A673 (cell line): ENCODE measurements around the gene CTRL. TPM values are rescaled to one million over a fixed set of nuclear protein-coding genes. Genes with fewer than 3 reads are reported as not detected.

Experiments used
- BruUV-seq: library from RNA; stranded (reverse); fragments of 400-500 nt; replicated peaks from 2 replicates; lab custom pipeline; 2021; lab: Mats Ljungman, UMichigan
- CTCF ChIA-PET: fragments of 300-600 bp; sonication (Branson Sonifier 250); formaldehyde crosslinking; loops from one replicate; lab custom pipeline; 2022; ENCODE audit warnings: antibody characterized with exemption; lab: Charles Lee
- POLR2A ChIA-PET: fragments of 300-600 bp; sonication (Branson Sonifier 250); formaldehyde crosslinking; loops from one replicate; lab custom pipeline; 2022; ENCODE audit warnings: antibody characterized with exemption; ENCODE audit not compliant: low non-redundant PET; lab: Charles Lee
- DNase-seq: peaks from one replicate; pipeline ENCODE4 v3.0.0-alpha.2; 2015; ENCODE audit warnings: low spot score
- H3K27ac ChIP-seq: fragments of 200-600 bp; sonication (generic); 2 replicates; pipeline ENCODE4 v1.5.1; 2016; ENCODE audit warnings: mixed run types, low read depth, mild to moderate bottlenecking, mixed read lengths, antibody characterized with exemption, low read length; ENCODE audit not compliant: poor library complexity, severe bottlenecking
- H3K27me3 ChIP-seq: fragments of 200-600 bp; sonication (generic); replicated peaks from 2 replicates; pipeline ENCODE4 v1.6.1; 2017; ENCODE audit warnings: mixed run types, low read depth, mild to moderate bottlenecking, mixed read lengths, antibody characterized with exemption, low read length; ENCODE audit not compliant: insufficient read depth, poor library complexity
- H3K36me3 ChIP-seq: fragments of 200-600 bp; sonication (generic); 2 replicates; pipeline ENCODE4 v1.6.1; 2016; ENCODE audit warnings: mixed run types, mild to moderate bottlenecking, mixed read lengths, antibody characterized with exemption, low read length; ENCODE audit not compliant: insufficient read depth, poor library complexity, severe bottlenecking
- H3K4me1 ChIP-seq: fragments of 200-600 bp; sonication (generic); 2 replicates; pipeline ENCODE4 v1.6.1; 2017; ENCODE audit warnings: mixed run types, mild to moderate bottlenecking, mixed read lengths, antibody characterized with exemption, low read length; ENCODE audit not compliant: insufficient read depth, poor library complexity, severe bottlenecking
- H3K4me3 ChIP-seq: fragments of 200-600 bp; sonication (generic); 2 replicates; pipeline ENCODE4 v1.5.1; 2016; ENCODE audit warnings: low read depth, mixed run types, mild to moderate bottlenecking, mixed read lengths, low read length; ENCODE audit not compliant: poor library complexity, severe bottlenecking
- H3K9me3 ChIP-seq: fragments of 200-600 bp; sonication (generic); 2 replicates; pipeline ENCODE4 v1.6.1; 2016; ENCODE audit warnings: mixed run types, low read depth, mild to moderate bottlenecking, mixed read lengths, antibody characterized with exemption, low read length; ENCODE audit not compliant: poor library complexity, severe bottlenecking
- CTCF ChIP-seq: fragments of 300-800, 200-600 bp; sonication (generic); conservative IDR thresholded peaks from 2 replicates; pipeline ENCODE4 v1.5.1; 2017; ENCODE audit warnings: low read depth, mild to moderate bottlenecking, antibody characterized with exemption, low read length, moderate library complexity, mixed read lengths
- EZH2 ChIP-seq: fragments of 200-600 bp; sonication (generic); IDR thresholded peaks from 2 replicates; pipeline ENCODE4 v1.6.1; 2017; ENCODE audit warnings: borderline replicate concordance, low read depth, mild to moderate bottlenecking, mixed read lengths, antibody characterized with exemption, low read length; ENCODE audit not compliant: poor library complexity, severe bottlenecking
- intact Hi-C: fragments of 100-400 bp; cut with micrococcal nuclease; formaldehyde crosslinking; loops from one replicate; pipeline ENCODE4 v1.10.0; 2022; ENCODE audit not compliant: unreplicated experiment
- total RNA-seq: library from RNA; stranded (reverse); gene quantifications from 2 replicates; pipeline ENCODE4 v1.2.3, GENCODE V29; 2021

The CTRL gene
- total RNA-seq, 1 experiment from 2014 or later, result 2.9 TPM

GRCh38 chr16:67892375-67892774, 39.3 kb downstream of the CTRL start:
- Histone ChIP-seq H3K36me3 (no peaks in the 10 kb centered on the region), H3K4me3 (peak overlapping the region; percentile 100), H3K27me3 (no peaks in the 10 kb centered on the region), H3K9me3 (no peaks in the 10 kb centered on the region), H3K27ac (peak overlapping the region; percentile 98), H3K4me1 (peaks cover 6% of the 10 kb centered on the region)
- no peak for TF ChIP-seq CTCF
- TF ChIP-seq EZH2, result no peak
- intact Hi-C loops, result no loop called here
- DNase-seq, result no peak
- BruUV-seq, result TSS peak; percentile 99
- POLR2A ChIA-PET, result interaction anchor here (0.7 kb wide), 1 partner anchor 32 kb away, joined by 3 read pairs; no protein-coding TSS in a partner anchor
- CTCF ChIA-PET, result interaction anchor here (0.6 to 1.6 kb wide), 2 partner anchors 8 to 49 kb away, joined by 3 to 5 read pairs; partner anchors contain the start of gene NRN1L

- POLR2A ChIA-PET, result no interaction called here
- BruUV-seq, result no TSS peak
- Histone ChIP-seq H3K9me3 (no peaks in the 10 kb centered on the region), H3K27me3 (no peaks in the 10 kb centered on the region), H3K4me1 (peaks cover 11% of the 10 kb centered on the region), H3K36me3 (peaks cover 17% of the 10 kb centered on the region), H3K27ac (no peak overlapping the region), H3K4me3 (no peak overlapping the region)
- TF ChIP-seq EZH2 (no peak), CTCF (no peak)
- CTCF ChIA-PET, result no interaction called here
- no peak for DNase-seq
- intact Hi-C loops, result no loop called here
Measured at GRCh38 chr16:67888331-67888730, 43.3 kb downstream of the CTRL start.

GRCh38 chr16:67886387-67886786, 45.3 kb downstream of the CTRL start:
- no peak overlapping the region for H3K4me3 ChIP-seq
- intact Hi-C loops, result no loop called here
- POLR2A ChIA-PET, result no interaction called here
- H3K4me1 ChIP-seq, result peaks cover 11% of the 10 kb centered on the region
- DNase-seq, result no peak
- BruUV-seq, result no TSS peak
- CTCF ChIA-PET, result no interaction called here
- no peaks in the 10 kb centered on the region for H3K9me3 ChIP-seq
- H3K36me3 ChIP-seq, result peaks cover 30% of the 10 kb centered on the region
- H3K27ac ChIP-seq, result no peak overlapping the region
- TF ChIP-seq EZH2, result no peak
- TF ChIP-seq CTCF, result no peak
- no peaks in the 10 kb centered on the region for H3K27me3 ChIP-seq
